HG03196 (cell line): Measurements from ENCODE around the gene NACC2.

Source experiments
- ATAC-seq: cut with Tn5 transposase; IDR thresholded peaks from one replicate; pipeline ENCODE4 v1.9.1; 2021; ENCODE audit not compliant: unreplicated experiment

NACC2 gene

DNA sequence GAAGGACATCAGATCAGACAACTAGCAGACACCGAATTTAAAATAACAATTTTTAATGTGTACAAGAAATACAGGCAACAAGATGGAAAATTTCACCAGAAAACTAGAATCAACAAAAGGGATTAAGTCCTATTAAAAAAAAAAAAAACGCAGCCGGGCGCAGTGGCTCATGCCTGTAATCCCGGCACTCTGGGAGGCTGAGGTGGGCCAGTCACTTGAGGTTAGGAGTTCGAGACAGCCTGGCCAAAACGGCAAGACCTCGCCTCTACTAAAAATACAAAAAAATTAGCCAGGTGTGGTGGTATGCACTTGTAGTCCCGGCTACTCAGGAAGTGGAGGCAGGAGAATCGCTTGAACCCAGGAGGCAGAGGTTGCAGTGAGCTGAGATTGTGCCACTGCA lies 69.6 kb downstream of the NACC2 start:
- ATAC-seq = no peak

DNA sequence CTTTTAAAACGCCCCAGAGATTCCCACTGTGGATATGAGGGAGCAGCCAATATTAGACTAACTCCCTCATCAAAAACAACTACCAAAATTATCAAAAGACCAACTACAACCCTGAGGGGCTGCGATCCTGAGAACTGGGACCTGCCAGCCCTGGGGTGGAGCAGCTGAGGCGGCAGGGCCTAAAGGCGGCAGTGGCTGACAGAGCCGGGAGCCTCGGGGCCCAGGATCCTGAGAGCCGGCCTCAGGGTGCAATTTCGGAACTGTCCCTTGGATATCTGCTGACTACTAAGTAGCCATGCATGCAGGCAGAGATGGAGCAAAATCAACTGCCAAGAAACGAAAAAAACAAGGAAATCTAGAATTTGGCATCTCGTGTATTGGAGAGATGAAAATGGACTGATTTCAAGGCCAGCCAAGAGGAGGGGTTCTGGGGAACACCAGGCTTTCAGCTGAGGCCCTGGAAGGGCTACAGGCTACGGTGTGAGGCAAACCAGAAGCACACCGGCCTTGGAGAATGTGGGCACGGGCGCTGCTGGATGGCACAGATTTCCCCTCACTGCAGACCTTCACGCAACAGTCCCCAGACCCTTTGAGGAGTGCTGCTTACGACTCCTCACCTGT lies 70.3 kb downstream of the NACC2 start:
- ATAC-seq = no peak

DNA sequence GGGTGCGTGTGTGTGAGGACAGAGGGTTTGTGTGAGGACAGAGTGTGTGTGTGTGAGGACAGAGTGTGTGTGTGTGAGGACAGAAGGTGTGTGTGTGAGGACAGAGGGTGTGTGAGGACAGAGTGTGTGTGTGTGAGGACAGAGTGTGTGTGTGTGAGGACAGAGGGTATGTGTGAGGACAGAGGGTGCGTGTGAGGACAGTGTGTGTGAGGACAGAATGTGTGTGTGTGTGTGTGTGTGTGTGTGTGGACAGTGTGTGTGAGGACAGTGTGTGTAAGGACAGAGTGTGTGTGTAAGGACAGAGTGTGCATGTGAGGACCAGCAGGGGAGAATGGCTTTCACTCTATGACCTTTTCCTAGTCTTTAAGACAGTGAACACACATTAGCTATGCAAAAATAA lies 70.8 kb downstream of the NACC2 start:
- no peak for ATAC-seq

DNA sequence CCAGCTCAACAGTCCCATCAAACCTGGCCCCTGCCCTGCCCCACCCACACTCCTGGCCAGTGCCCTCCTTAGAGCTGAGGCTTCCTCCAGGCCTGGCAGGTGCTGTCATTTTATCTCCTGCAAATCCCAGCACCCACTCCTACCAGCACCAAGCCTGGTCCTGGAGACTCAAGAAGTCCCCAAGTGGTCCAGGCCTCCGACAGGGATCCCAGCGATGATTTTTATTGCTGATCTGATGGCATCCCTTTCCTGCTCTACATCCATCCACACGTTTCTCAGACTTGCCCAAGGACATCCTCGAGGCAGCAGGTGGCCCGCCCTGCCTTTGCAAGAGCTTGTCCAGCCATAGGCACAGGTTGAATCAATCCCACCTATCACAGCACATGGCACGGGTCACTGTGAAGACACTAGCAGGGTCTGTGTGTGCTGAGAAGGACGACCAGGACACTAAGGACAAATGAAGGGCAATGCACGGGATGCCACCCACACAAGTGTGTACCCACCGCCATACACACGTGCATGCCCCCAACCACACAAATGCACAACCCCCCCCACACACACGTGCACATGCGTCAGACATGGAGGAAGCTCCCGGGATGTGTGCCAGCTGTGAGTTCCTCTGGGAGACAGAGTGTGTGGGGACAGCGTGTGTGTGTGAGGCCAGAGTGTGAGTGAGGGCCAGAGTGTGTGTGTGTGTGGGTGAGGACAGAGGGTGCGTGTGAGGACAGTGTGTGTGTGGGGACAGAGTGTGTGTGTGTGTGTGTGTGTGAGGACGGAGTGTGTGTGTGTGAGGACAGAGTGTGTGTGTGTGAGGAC lies 71.5 kb downstream of the NACC2 start:
- no peak for ATAC-seq

DNA sequence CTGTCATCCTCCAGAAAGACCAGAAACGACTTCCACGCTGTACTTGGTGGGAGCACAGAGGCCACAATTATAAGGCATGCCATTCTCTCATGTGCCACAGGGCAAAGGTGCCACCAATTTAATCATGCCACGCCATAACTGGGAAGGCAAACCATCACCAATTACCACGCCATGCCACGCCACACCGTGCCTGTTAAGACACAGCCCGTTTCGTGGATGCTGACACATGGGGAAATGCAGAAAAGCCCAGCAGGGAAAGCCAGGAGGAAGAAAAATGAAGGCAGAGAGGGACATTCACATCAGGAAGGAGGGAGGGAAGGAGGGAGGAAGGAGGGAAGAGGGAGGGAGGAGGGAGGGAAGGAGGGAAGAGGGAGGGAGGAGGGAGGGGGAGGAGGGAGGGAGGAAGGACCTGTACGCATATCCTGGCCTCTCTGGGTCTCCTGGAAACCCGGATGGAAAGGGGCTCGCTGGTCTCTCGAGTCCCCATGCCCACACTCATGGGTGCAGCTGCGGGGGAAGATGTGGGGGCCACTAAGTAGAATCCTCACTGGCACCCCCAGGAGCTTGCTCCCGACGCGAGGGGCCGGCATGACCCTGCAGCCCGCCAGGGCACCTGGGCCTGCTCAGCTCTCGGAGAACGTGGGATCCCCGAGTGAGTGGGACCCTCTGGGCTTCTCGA lies 72.2 kb downstream of the NACC2 start:
- ATAC-seq = no peak

DNA sequence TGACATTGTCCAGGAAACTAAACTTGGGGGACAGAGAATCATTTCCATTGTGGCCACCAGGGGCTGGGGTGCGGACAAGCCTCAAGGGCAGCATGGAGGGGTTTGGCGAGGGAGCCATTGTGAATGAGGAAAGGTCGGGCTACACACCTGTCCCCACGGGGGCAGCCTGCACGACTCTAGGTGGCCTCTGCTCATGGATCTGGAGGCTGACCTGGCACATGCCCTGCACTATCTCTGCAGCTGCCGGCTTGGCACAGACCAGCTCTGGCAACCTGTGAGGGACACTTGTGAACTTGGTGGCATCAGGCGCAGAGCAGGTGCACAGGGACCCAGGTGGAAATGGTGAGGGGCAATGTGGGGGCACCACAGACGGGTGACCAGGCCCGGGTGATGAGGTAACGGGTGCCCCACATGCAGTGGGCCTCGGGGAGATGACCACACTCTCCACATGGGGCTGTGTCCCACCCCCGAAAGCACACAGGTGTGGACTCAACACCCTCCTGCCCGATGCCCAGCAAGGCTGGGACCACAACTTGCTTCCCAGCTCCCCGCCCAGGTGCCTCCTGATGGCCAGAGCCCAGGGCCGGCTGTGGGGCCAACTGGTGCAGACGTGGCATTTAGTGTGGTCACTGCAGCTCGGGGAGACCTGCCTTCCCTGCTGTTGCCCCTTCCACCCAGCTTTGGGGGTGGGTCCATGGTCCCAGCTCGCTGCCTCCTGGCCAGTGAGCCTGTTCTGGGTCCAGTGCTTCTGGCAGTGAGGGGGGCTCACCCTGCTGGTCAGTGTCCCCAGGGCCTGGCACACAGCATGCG lies 73.0 kb downstream of the NACC2 start:
- no peak for ATAC-seq

DNA sequence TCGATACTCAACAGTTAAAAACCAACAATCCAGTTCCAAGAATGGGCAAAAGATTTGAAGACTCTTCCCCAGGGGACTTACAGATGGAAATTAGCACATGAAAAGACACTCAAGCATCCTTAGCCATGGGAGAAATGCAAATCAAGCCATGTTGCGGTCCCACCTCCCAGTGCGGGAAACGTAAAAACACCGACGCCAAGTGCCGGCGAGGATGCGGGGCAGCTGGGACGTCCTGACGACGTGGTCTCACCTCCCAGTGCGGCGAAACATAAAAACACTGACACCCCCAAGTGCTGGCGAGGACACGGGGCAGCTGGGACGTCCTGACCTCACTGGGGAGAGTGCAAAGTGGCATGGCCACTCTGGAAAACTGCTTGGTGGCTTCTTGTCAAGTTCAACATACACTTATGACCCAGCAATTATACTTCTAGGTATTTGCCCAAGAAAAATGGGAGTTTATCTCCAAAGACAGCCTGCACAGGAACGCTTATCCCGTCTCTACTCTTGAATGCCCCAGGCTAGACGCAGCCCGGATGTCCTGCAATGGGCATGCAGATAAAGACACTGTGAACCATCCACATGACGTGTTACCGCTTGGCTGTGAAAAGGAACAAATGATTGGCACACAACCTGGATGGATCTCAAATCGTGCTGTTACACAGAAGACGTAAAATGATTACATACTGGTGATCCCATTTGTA lies 73.8 kb downstream of the NACC2 start:
- ATAC-seq = no peak

DNA sequence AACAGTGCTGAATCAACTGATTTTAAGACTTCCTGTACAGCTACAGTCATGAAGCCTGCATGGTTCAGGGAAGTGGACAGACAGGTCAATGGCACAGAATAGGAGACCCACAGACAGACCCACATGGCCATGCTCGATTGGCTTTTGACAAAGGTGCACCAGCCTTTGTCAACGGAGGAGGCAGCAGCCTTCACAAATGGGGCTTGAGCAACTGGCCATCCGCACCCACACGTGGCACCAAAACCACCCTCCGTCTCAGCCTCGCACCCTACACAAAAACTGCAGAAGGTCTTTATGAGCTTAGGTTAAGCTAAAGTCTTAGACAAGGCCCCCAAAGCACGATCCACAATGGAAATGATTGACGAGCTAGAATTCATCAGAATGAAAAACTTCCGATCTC lies 74.4 kb downstream of the NACC2 start:
- ATAC-seq = no peak

DNA sequence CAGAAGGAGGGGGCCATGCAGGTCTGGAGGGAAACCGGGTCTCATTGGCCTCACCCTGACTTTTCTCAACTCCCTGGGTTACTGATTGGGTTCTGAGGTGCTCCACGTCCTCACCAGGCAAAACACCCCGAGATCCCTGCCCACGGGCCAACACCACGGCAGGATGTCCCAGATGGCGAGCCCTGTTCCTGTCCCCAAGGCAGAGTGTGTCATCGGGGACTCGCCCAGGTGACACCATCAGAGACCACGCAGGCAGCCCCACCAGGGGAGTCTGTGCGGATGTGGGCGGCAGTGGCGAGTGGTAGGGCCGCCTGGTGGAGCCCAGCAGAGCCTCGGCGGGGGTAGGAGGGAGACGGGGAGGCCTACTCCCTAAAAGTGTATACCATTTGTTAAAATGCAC lies 74.9 kb downstream of the NACC2 start:
- ATAC-seq = no peak

DNA sequence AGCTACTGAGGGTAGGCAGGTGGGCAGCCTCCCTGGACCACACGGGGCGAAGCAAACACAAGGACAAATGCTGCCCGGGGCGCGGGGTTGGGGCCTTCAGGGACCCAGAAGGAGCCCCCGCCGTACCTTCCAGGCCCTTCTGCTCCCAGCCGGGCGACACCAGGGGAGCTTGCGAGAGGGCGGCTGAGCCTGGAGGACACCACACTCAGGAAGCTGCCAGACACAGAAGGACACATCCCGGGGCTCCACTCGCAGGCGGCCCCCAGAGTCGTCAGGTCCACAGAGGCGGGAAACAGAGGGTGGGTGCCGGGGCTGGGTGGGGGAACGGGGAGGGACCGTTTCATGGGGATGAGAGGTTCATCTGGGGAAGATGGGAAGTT lies 75.4 kb downstream of the NACC2 start:
- no peak for ATAC-seq

DNA sequence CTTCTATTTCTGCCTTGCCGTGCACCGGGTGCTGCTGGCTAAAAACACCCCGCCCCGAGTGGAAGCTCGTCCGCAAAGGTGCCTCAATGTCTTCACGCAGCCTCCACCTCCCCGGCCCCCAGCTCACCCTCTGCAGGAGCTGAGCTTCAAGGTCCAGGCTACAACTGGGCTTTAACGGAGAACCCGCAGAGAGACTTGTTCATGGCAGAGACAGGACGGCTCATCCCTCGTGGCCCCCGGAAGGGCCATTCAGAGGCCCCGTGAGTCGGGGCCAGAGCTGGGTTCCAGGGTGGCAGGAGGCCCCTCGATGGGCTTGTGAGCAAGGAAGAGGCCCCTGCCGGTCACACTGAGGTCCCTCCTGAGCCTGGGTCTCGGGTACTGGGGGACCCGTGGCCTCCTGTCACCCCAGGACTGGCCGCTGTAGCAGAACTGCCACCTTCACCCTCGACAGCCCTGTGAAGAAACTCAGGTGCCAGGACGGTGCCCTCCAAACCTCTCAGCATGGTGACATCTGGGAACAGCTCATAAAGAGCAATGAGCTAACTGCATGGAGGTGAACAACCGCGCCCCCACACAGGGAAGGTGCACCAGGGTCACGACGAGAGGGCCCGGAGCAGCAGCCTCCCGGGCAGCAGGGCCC lies 75.9 kb downstream of the NACC2 start:
- ATAC-seq = no peak

DNA sequence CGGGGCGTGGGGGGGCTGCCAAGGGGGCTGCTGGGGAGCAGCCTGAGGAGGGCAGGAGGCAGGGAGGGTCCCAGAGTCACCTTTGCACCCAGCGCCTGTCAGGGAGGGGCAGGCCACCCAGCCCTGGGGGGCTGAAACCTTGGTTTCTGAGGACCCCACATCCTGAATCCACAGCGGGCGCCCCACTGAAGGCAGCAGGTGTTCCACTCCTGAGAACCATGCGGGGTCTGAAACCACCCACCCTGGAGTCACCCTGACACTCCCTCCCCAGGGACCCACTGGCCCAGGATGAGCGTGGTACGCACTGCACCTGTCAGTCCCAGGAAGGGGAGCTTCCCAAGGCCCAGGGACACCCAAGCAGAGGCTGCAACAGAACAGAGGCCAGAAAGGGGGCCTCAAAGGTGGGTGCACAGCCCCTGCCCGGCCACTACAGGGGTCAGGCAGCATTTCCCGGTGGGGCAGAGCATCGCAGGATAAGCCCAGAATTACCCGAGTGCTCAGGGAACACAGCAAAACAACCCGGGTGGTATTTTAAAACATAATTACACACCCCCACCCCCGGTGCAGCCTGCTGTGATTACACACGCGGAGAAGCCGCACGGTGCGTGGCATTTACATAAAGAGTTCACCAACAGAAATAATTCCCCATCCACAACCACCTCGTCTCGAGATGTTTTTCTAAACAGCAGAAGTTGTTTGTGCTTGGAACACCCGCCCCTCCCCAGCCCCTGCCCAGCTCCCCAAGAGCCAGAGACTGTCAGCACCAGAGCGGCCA lies 76.6 kb downstream of the NACC2 start:
- no peak for ATAC-seq

DNA sequence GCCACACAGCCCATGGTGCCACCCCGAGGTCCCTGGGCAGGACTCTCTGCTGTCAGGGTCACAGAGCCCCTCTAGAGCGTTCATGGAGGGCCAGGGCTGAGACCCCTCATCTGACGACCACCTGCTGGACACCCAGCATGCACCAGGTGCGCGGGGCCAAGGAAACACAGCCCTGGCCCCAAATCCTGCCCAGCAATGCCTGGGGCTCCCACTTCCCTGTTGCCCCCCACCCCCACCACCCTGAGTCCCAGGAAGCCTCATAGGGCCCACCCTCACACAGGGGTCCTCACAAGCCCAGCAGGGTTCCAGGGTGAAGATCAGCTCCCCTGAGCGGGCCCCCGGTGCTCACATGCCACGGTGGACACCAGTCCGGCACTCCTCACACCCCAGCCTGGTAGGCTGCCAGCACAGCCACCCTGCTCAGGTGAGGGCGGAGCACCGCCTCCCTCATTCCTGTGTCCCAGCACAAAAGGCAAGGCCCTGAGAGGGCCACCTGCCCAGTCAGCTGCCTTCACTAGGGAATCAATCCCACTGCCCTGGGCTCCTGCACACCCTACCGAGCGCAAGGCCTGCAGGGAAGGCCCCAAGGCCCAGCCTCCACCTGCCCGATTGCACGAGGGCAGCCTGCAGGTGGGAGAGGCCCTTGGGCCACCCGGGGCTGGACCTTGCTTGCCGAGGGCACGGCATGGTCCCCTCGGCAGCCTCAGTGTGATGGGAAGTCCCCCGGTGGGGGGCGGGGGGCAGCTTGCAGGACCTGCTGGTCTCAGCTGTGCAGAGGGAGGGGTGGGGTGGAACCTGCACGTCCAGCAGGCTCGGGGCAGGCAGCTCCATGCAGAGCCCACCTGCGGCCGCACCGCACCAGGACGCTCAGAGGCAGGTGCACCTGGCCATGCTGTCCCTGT lies 77.5 kb downstream of the NACC2 start:
- ATAC-seq = no peak

DNA sequence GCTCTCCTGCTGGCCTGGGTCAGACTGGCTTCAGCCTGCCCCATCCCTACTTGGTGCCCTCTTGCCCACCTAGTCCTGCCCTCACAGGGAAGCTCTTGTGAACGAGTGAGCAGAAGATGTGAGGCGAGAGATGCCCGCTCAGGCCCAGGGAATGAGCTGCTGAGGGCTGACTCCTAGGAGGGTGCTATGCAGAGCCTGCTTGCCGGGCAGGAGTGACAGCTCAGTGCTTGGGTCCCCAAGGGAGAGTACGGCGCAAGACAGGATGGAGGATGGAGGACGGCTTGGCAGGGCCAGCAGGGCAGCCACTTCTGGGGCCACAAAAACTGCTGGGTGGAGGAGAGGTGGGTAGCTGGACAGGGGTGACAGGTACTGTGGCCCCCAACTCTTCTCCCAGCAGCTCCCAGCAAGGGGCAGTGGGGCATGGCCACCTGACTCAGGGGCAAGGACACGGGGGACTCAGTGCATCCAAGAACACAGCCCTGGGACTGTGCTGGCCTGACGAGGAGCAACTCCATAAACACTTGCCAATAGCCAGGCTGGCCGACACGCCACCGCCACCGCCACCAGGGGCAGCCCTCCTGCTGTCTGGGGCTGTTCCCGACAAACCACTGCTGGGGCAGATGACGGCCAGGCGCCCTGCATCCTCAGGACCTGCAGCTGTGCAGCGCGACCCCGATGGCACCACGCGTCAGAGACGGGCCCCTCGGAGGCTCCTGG lies 78.4 kb downstream of the NACC2 start:
- no peak for ATAC-seq

DNA sequence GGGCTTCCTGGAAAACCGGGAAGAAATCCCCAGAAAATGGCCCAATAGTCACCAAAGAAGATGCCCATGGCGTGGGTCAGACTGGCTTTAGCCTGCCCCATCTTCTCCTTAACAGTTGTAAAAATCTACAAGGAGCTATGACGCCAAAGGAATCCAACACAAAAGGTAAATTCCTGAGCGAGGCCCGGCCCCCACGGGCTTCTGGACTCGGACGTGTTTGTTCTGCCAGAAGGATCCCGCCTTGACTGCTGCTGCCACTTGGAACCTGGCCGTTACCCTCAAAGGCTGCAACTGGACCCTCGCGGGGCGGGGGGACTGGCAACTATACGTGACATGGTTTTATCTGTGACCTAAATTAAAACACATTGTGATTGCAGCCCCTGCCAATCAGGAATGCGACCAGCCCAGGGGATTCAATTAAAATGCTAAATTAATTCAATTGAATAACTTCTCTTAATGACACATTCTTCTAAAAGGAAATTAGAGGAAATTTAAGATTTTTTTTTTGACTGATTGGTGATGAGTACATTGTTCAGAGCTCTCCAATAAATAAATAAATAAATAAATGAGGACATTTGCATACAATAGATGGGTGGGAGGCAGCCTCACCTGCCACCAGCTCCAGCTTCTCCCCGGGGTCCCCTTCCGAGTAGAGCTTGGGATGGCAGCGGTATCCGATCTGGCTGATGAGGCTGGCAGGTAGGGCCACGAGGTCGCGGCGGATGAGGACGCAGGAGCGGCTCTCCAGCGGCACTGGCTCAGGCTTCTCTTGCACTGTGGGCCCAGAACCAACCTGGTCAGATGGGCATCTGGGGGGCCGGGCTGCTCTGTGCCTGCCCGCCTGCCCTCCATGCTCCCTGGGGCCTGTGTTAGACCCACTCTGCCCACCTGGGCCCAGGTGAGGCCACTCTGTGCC lies 79.2 kb downstream of the NACC2 start:
- no peak for ATAC-seq

DNA sequence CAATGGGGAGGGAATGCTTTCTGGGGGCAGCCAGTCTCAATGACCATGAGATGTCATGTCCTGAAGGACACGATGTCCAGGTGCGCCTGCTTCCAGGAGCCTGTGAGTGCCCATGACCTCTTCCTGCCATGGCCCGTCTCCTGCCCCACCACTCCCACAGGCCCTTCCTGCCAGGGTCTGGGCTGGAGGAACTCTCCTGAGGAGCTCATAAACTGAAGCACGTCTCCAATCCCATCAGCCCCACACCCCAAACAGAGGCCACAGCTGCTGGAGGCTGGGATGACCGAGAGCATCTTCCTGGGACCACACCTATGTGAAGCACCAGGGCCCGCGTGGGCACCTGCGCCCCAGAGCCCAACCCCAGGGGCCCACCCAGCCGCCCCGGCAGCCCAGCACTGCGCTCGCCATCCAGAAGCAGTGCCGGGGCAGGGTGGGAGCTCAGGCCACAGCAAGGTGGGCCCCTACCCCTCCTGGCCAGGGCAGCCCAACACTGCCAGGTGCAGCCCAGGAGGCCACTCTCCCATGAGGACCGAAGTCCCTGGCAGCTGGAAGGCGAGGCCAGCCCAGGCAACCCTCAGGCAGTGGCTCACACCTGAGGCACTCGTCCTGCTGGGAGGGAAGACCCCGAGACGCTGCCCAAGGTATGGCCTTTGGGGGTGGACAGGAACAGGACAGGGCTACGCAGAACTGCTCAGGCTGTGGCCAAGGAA lies 80.0 kb downstream of the NACC2 start:
- ATAC-seq = no peak
